Cerebellar nuclear complex (tissue), 1 donor: Measurements from ENCODE around the gene TNS4.
"Not testable (repeated sequence)": the region's sequence is repeated elsewhere in the genome, so short reads cannot be mapped to it uniquely, and the experiment has no call there.

Experiments
- DNase-seq, 2 experiments: peaks; one replicate each; lab custom pipeline; 2025; lab: John Stamatoyannopoulos, UW

Gene TNS4

GRCh38 chr17:40501499-40501911 is at the start of gene TNS4:
Gene TNS4, minus strand, starts transcription at chr17:40501623. Its CDS starts 5,198 bp downstream, at chr17:40496425.
- DNase-seq = no peak

DNA sequence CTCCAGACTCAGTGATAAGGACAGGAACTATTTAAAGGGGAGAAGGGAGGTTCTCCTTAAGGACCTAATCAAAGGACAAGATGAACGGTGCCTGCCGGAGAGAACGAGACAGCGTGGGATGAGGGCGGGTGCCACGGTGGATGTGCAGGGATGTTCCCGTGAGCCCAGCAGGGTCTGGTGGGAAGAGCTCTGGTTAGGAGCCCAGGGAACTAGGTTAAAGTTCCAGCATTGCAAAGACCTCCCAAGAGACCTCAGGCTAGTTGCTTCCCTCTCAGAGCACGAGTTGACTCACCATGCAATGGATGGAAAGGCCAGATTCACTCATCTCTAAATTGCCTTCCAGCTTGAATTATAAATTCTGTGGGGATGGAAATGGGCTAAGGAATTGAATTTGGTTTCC is 49.2 kb upstream of the TNS4 start:
- DNase-seq = no peak

DNA sequence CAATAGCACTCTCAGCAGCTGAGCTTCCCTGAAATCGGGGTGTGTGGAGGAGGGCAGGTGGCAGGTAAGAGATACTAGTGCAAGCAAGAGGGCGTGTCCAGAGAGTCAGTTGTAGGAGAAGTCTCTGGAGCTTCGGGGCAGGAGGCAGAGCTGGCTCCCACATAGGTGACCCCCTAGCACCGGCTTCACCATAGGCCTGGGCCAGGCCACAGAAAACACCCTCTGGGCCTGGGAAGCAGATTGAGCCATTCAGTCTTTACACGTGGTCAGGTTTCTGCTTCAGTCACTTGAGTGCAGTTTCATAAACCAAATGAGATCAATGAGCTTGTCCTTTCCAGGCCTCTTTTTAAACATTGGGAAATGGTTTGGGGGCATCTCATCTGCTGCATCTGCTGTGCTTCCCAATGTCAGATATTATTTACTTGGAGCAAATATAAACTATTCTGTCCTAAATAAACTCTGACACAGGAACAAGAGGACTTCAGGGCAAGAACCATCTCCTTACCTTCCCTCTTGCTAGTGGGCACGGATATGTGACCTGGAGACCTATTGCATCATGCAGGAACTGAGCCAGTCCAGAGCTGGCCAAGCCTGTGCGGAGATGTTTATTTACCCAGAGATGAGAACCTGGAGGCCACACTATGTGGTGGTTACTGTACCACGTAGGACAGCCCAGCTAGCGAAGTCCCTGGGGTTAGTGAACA is 47.7 kb upstream of the TNS4 start:
- DNase-seq = no peak

GRCh38 chr17:40548491-40548981 is 47.1 kb upstream of the TNS4 start:
- no peak for DNase-seq

DNA sequence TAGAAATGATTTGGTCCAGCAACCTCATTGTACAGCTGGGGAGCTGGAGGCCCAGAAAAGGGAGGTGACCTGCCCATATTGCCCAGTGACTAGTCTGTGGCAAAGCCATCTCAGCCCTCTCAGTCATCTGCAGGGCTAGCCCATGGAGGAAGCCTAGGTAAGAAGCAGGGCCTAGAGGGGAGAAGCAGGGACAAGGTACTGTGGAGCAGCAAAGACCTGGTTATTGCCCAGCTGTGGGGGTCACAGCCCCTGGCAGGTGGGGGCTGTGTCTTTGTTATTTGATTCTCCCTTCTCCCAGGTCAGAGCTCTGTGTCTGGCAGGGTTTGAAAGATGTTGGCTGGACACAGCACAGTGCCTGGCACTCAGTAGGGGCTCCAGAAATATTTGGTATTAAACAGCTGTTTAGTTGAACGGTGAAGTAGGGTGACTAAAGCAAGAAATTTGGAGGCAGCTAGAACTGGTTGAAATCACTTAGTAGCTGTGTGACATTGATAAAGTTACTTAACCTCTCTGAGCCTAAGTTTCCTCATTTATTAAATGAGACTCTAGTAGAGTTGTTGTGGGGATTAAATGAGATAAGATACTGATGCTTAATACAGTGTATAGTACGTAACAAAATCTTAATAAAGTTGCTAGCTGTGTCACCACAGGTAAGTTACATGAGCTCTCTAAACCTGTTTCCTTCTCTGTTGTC is 46.5 kb upstream of the TNS4 start:
- DNase-seq = no peak

DNA sequence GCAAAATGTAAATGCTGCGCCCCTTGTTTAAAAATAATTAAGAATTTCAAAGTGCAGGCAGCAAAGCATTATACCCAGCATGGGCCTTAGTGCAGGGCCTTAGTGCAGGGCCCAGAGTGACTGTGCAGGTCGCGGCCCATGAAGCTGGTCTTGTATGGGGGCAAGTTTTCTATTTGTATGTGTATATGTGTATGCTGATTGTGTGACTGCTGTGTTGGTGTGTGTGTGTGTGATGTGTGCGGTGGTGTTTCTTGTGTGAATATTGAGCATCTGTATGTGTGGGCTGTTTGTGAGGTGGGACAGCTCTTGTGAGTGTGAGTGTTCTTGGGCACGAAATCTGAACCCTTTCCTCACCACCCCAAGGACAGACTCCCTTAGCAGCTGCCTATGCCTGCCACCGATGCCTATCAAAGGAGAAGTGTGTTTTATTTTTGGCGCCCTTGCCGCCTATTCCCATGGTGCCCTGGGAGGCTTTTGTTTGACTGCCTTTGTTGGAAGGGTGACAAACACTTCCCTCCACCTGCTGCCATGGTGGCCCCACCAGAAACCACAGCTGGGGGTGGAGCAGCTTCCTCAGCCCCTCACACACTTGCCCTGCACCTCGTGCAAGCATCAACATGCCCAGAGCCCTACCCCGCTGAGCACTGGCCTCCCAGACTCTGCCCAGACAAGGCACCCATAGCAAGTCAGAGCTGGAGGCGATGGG is 45.8 kb upstream of the TNS4 start:
- no peak for DNase-seq

DNA sequence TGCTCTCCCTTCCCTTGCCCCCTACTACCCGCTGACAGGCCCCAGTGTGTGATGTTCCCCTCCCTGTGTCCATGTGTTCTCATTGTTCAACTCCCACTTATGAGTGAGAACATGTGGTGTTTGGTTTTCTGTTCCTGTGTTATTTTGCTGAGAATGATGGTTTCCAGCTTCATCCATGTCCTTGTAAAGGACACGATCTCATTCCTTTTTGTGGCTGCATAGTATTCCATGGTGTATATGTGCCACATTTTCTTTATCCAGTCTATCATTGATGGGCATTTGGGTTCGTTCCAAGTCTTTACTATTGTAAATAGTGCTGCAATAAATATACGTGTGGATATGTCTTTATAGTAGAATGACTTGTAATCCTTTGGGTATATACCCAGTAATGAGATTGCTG is 45.1 kb upstream of the TNS4 start:
- not testable (repeated sequence) for DNase-seq

DNA sequence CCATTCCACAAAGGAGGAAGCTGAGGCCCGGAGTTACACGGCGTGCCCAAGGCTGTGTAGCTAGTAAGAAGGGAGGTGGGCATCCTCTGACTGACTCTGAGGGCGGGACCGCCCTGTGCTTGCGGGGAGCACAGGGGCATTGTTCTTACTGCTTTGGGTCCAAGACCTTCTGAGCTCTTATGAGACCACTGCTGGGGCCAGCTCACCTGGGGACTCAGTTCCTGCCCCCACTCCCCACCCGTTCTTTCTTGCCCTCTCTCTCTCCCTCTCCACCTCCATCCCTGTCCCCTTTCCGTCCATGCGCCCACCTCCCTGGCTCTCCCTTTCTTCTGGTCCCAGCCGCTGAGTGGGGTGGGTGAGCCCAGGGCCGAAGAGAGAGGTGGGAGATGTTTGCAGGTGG is 44.2 kb upstream of the TNS4 start:
- no peak for DNase-seq

DNA sequence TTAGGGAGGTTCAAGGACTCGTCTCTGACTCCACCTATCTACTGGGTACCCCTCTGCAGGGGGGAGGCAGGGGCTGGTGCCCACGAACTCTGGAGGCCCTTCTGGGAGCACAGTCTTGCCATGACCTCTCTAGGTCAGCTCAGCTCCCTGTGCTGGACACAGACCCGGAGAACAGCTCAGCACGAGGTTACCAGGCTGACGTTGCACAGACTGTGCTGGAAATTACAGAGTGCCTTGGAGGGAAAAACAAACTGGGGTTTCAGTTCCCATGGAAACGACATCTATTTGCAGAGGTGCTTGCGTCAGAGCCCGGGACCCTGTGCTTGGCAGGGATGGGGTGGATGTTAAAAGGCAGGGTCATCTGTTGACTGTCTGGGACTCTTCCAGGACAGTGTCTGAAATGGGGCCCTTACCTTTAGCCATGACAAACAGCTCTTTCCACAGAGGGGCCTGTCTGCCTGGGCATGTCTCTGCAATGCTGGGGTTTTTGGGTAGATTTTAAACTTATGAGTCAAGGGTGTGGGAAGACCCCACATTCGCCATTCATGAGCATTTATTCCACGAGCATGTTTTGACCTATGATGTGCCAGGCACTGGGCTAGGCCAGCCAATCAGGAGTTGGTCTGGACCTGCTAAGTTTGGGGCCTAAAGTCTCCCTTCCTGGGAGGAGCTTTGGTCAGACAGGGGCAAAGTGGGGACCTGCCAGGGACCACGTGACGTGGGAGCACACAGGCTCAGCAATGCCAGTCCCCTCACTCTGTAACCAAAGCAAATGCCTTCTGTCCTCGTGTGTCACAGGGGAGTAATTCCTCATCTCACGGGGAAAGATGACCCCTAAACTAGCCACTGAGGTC is 41.4 kb upstream of the TNS4 start:
- no peak for DNase-seq

DNA sequence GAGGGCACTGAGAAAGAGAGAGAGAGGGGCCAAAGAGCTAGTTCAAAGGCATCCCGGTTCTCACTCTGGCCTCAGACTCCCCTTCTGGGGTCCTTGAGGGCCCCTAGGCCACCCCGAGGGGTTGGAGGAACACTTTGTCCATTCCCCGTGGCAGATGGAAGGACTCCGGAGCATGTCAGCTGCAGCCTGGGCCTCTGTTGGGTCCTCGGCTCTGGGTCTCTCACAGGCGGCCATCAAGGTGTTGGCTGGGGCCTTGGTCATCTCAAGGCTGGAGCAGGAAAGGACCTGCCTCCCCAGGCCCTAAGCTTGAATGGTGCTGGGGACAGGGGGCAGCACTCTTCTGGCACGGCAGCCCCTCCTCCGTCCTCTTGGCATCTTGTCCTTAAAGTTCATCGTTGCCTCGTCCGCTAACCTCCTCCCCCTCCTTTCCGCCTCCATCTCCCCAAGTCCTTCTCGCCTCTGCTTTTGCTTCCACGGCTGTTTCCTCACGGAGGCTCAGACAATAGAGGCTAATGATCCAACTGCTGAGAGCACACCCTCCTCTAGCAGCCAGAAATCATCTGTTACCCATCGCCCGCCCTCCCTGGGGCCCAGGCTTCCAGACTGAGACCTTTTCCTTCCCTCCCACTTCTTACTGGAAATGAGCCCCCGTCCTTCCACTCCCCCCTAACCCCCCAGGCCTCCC is 40.6 kb upstream of the TNS4 start:
- no peak for DNase-seq

- DNase-seq = no peak
Measured at GRCh38 chr17:40541060-40541872, 39.8 kb upstream of the TNS4 start.

DNA sequence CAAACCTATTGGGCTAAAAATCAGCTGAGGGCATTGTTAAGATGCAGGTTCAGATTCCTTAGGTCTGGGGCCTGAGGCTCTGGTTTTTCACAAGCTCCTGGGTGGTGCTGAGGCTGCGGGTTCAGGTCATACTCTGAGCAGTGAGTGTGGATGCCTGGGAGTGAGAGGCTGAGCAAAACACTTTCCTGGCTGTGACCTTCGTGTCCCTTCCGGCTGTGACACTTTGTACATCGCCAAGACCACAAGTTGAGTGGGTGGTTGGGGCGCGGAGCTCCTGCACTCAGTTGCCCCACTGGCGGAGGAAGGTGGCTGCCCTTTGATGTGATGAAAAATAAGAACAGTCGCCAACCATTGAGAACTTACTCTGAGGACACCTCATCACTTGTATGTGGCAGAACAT is 39.0 kb upstream of the TNS4 start:
- DNase-seq = no peak

GRCh38 chr17:40539711-40540411 is 38.4 kb upstream of the TNS4 start:
- no peak for DNase-seq

- no peak for DNase-seq
Measured at GRCh38 chr17:40538936-40539705, 37.7 kb upstream of the TNS4 start.

- DNase-seq = peak in 1 of 2 experiments; percentile 77
Measured at GRCh38 chr17:40538019-40538935, 36.9 kb upstream of the TNS4 start.

GRCh38 chr17:40536295-40537171 is 35.1 kb upstream of the TNS4 start:
- no peak for DNase-seq

DNA sequence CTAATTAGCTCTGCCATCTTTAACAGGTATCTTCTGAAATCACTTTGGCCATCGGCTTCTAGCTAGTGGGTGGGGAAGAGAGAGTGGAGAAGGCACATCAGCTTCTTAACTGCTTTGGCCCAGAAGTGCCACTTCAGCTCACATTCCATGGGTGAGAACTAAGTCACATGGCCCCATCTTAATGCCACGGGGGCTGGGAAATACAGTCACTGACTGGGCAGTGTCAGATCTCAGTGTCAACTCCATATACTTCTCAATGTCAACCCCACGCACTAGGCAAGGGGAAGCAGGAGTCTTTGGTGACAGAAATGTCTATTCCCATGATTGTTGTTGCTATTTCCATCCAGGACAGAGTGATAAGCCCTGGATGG is 34.5 kb upstream of the TNS4 start:
- no peak for DNase-seq
